CD4-positive, alpha-beta T cell treated with Interleukin-6 for 4 hours (primary cell): ENCODE data around the gene RNPEPL1.

Experiments used
- DNase-seq: peaks from one replicate; pipeline ENCODE4 v3.0.0-alpha.2; 2020; ENCODE audit warnings: mixed read lengths

RNPEPL1 gene

GRCh38 chr2:240578488-240578887 is 10.2 kb downstream of the RNPEPL1 start:
- DNase-seq, result no peak

GRCh38 chr2:240579071-240579762 is 10.9 kb downstream of the RNPEPL1 start:
- DNase-seq, result no peak

GRCh38 chr2:240579771-240580614 is 11.7 kb downstream of the RNPEPL1 start:
- peak; percentile 86 for DNase-seq

- no peak for DNase-seq
These were observed 13.5 kb downstream of the RNPEPL1 start for GRCh38 chr2:240581811-240582210.

- DNase-seq, result no peak
These were observed 14.5 kb downstream of the RNPEPL1 start for GRCh38 chr2:240582781-240583180.

- DNase-seq, result no peak
These were observed 15.5 kb downstream of the RNPEPL1 start for GRCh38 chr2:240583774-240584173.

- no peak for DNase-seq
These were observed 16.3 kb downstream of the RNPEPL1 start for GRCh38 chr2:240584486-240585031.

GRCh38 chr2:240585101-240585500 is 16.8 kb downstream of the RNPEPL1 start:
- DNase-seq, result no peak

GRCh38 chr2:240585681-240586197 is 17.5 kb downstream of the RNPEPL1 start:
- no peak for DNase-seq

- DNase-seq, result peak; percentile 97
These were observed 18.1 kb downstream of the RNPEPL1 start, which contains the start of gene CAPN10 for GRCh38 chr2:240586198-240586918. TSS of gene CAPN10 (plus strand) at chr2:240586734. CDS start at chr2:240586912, 178 bp downstream.

- peak; percentile 71 for DNase-seq
These were observed 18.9 kb downstream of the RNPEPL1 start for GRCh38 chr2:240586919-240587800.

GRCh38 chr2:240588006-240588655 is 19.8 kb downstream of the RNPEPL1 start:
- no peak for DNase-seq

GRCh38 chr2:240588669-240589068 is 20.4 kb downstream of the RNPEPL1 start:
- DNase-seq, result no peak

- no peak for DNase-seq
These were observed 21.1 kb downstream of the RNPEPL1 start for GRCh38 chr2:240589375-240589774.

- DNase-seq, result no peak
These were observed 21.7 kb downstream of the RNPEPL1 start for GRCh38 chr2:240589850-240590525.

- DNase-seq, result no peak
These were observed 22.4 kb downstream of the RNPEPL1 start for GRCh38 chr2:240590681-240591111.

GRCh38 chr2:240591226-240591625 is 22.9 kb downstream of the RNPEPL1 start:
- DNase-seq, result no peak

- DNase-seq, result no peak
These were observed 23.5 kb downstream of the RNPEPL1 start for GRCh38 chr2:240591784-240592183.

- no peak for DNase-seq
These were observed 24.9 kb downstream of the RNPEPL1 start for GRCh38 chr2:240593026-240593702.
